DOHH2 (cell line): ENCODE measurements around the gene MTMR11.

Experiments
- H3F3A ChIP-seq: fragments of 200-600 bp; sonication (generic), shearing (Covaris generic); 2 replicates; pipeline ENCODE4 v1.6.0; 2016; ENCODE audit warnings: antibody characterized with exemption, mild to moderate bottlenecking; ENCODE audit not compliant: control insufficient read depth, insufficient read depth
- H3K27ac ChIP-seq: fragments of 200-600 bp; sonication (generic); 2 replicates; pipeline ENCODE4 v1.5.1; 2014; ENCODE audit warnings: low read depth, mild to moderate bottlenecking, low read length, moderate library complexity
- H3K27me3 ChIP-seq: fragments of 200-600 bp; sonication (generic); 2 replicates; pipeline ENCODE4 v1.6.1; 2014; ENCODE audit warnings: mild to moderate bottlenecking, low read length, mixed read lengths; ENCODE audit not compliant: control insufficient read depth
- H3K36me3 ChIP-seq: fragments of 200-600 bp; sonication (generic); 2 replicates; pipeline ENCODE4 v1.6.1; 2014; ENCODE audit warnings: mild to moderate bottlenecking, low read length, moderate library complexity, mixed read lengths; ENCODE audit not compliant: control insufficient read depth
- H3K4me1 ChIP-seq: fragments of 200-600 bp; sonication (generic); 2 replicates; pipeline ENCODE4 v1.6.1; 2014; ENCODE audit warnings: mild to moderate bottlenecking, low read length, mixed read lengths; ENCODE audit not compliant: control insufficient read depth
- H3K4me2 ChIP-seq: fragments of 200-600 bp; sonication (generic); 2 replicates; pipeline ENCODE4 v1.6.0; 2014; ENCODE audit warnings: mild to moderate bottlenecking, low read length, moderate library complexity
- H3K4me3 ChIP-seq: fragments of 200-600 bp; sonication (generic); 2 replicates; pipeline ENCODE4 v1.5.1; 2014; ENCODE audit warnings: mild to moderate bottlenecking, low read length, mixed read lengths
- H3K79me2 ChIP-seq: fragments of 200-600 bp; sonication (generic); 2 replicates; pipeline ENCODE4 v1.6.1; 2014; ENCODE audit warnings: mild to moderate bottlenecking, low read length, mixed read lengths; ENCODE audit not compliant: control insufficient read depth
- H3K9me2 ChIP-seq: fragments of 200-600 bp; sonication (generic); replicated peaks from 2 replicates; pipeline ENCODE4 v1.6.1; 2014; ENCODE audit warnings: mild to moderate bottlenecking, low read length, mixed read lengths; ENCODE audit not compliant: control insufficient read depth
- H3K9me3 ChIP-seq: fragments of 200-600 bp; sonication (generic); 2 replicates; pipeline ENCODE4 v1.6.1; 2014; ENCODE audit warnings: antibody characterized with exemption, low read length, mixed read lengths; ENCODE audit not compliant: control insufficient read depth, insufficient read depth
- H4K20me1 ChIP-seq: fragments of 200-600 bp; sonication (generic); 2 replicates; pipeline ENCODE4 v1.6.0; 2014; ENCODE audit warnings: low read depth, mild to moderate bottlenecking, antibody characterized with exemption, low read length, moderate library complexity; ENCODE audit not compliant: control insufficient read depth, insufficient read depth
- EZH2phosphoT487 ChIP-seq: fragments of 200-600 bp; sonication (generic); IDR thresholded peaks from 2 replicates; pipeline ENCODE4 v1.6.1; 2017; ENCODE audit warnings: borderline replicate concordance, mild to moderate bottlenecking, antibody characterized with exemption, low read length, moderate library complexity, mixed read lengths
- TF ChIP-seq, protein P1 (sequence below): fragments of 200-600 bp; sonication (generic); IDR thresholded peaks from one replicate; pipeline ENCODE4 v1.5.1; 2014; ENCODE audit warnings: antibody characterized with exemption, mild to moderate bottlenecking, low read depth, low read length; ENCODE audit not compliant: poor library complexity, severe bottlenecking

The MTMR11 gene

DNA sequence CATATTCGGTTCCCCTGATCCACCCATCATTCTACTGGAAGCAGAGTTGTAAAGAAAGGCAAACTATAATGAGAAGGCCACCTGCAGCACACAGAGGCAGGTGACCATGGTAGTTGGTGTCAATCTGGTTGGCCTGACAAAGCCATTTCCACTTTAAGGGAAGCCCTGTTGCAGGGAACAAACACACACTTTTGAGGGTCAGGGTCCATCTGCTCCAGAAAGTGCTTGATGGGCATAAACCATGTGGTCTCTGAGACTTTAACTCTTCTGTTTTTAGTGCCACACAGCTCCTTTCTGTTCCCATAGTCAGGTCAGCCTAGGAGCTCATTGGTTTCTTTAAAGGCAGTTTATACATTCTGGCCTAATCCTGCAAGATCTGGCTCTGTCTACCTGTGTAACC is 54.8 kb downstream of the MTMR11 start:
- H4K20me1 ChIP-seq = no peaks in the 10 kb centered on the region
- no peaks in the 10 kb centered on the region for H3K79me2 ChIP-seq
- no peaks in the 10 kb centered on the region for H3K9me3 ChIP-seq
- H3K4me3 ChIP-seq = no peak overlapping the region
- H3F3A ChIP-seq = peaks cover 24% of the 10 kb centered on the region
- H3K4me1 ChIP-seq = peaks cover 26% of the 10 kb centered on the region
- no peak overlapping the region for H3K4me2 ChIP-seq
- no peaks in the 10 kb centered on the region for H3K27me3 ChIP-seq
- H3K27ac ChIP-seq = no peak overlapping the region
- TF ChIP-seq, protein P1, sequence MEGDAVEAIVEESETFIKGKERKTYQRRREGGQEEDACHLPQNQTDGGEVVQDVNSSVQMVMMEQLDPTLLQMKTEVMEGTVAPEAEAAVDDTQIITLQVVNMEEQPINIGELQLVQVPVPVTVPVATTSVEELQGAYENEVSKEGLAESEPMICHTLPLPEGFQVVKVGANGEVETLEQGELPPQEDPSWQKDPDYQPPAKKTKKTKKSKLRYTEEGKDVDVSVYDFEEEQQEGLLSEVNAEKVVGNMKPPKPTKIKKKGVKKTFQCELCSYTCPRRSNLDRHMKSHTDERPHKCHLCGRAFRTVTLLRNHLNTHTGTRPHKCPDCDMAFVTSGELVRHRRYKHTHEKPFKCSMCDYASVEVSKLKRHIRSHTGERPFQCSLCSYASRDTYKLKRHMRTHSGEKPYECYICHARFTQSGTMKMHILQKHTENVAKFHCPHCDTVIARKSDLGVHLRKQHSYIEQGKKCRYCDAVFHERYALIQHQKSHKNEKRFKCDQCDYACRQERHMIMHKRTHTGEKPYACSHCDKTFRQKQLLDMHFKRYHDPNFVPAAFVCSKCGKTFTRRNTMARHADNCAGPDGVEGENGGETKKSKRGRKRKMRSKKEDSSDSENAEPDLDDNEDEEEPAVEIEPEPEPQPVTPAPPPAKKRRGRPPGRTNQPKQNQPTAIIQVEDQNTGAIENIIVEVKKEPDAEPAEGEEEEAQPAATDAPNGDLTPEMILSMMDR = no peak
- no peak for TF ChIP-seq EZH2phosphoT487
- H3K9me2 ChIP-seq = no peaks in the 10 kb centered on the region
- peaks cover 4% of the 10 kb centered on the region for H3K36me3 ChIP-seq

DNA sequence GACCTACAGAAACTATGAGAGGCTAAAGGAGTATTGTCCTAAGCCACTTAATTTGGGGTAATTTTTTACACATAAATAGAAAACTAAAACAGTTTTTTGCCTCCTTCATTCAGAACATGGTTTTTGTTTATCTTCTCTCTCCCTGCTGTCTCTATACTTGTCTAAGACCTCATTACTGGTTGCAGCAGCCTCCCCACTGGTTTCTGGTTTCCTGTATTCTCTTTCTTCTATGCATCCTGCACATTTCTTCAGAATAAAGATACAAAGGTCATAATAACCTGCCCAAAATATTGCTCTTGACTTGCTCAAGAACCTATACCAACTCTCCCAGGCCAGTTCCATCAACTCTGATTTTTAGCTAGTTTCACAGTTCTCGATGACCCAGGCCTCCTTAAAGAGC is 57.1 kb downstream of the MTMR11 start:
- Histone ChIP-seq H3F3A (peaks cover 8% of the 10 kb centered on the region), H3K4me1 (peaks cover 12% of the 10 kb centered on the region), H3K27me3 (no peaks in the 10 kb centered on the region), H3K27ac (no peak overlapping the region), H3K9me3 (no peaks in the 10 kb centered on the region), H4K20me1 (no peaks in the 10 kb centered on the region), H3K36me3 (no peaks in the 10 kb centered on the region), H3K9me2 (no peaks in the 10 kb centered on the region), H3K4me3 (no peak overlapping the region), H3K4me2 (no peak overlapping the region), H3K79me2 (no peaks in the 10 kb centered on the region)
- TF ChIP-seq EZH2phosphoT487 = no peak
- TF ChIP-seq, protein P1 = no peak
